MCF 10A (cell line): ENCODE measurements around the gene RIOK3. TPM values are rescaled to one million over a fixed set of nuclear protein-coding genes. Genes with fewer than 3 reads are reported as not detected.

Experiments
- BruUV-seq: library from RNA; stranded (reverse); fragments of 400-500 nt; replicated peaks from 2 replicates; lab custom pipeline; 2021; lab: Mats Ljungman, UMichigan
- CTCF ChIA-PET: fragments of 300-600 bp; sonication (Branson Sonifier 250); formaldehyde crosslinking; extraction: SDS; loops from one replicate; lab custom pipeline; 2021; ENCODE audit warnings: antibody characterized with exemption, inconsistent platforms; lab: Yijun Ruan, JAX
- POLR2A ChIA-PET: fragments of 300-600, 350-650 bp; sonication (Branson Sonifier 250); formaldehyde crosslinking; extraction: SDS; loops from one replicate; lab custom pipeline; 2020; ENCODE audit warnings: antibody characterized with exemption, inconsistent platforms; lab: Yijun Ruan, JAX
- DNase-seq: peaks from one replicate; pipeline ENCODE4 v3.0.0-alpha.2; 2018; ENCODE audit not compliant: unreplicated experiment
- H3K27ac Mint-ChIP-seq: one replicate; pipeline ENCODE4 v1.8.0; 2022; ENCODE audit warnings: mild to moderate bottlenecking, low read depth, mixed read lengths; ENCODE audit not compliant: unreplicated experiment
- H3K27me3 Mint-ChIP-seq: one replicate; pipeline ENCODE4 v1.8.0; 2022; ENCODE audit warnings: mixed read lengths; ENCODE audit not compliant: insufficient read depth, unreplicated experiment
- H3K36me3 Mint-ChIP-seq: one replicate; pipeline ENCODE4 v1.8.0; 2022; ENCODE audit warnings: mild to moderate bottlenecking, moderate library complexity, mixed read lengths; ENCODE audit not compliant: insufficient read depth, unreplicated experiment
- H3K4me1 Mint-ChIP-seq: one replicate; pipeline ENCODE4 v1.8.0; 2022; ENCODE audit warnings: mixed read lengths; ENCODE audit not compliant: insufficient read depth, unreplicated experiment
- H3K4me3 Mint-ChIP-seq: one replicate; pipeline ENCODE4 v1.8.0; 2022; ENCODE audit warnings: mild to moderate bottlenecking, moderate library complexity, mixed read lengths; ENCODE audit not compliant: unreplicated experiment
- H3K9me3 Mint-ChIP-seq: one replicate; pipeline ENCODE4 v1.8.0; 2022; ENCODE audit warnings: mixed read lengths; ENCODE audit not compliant: unreplicated experiment
- CTCF ChIP-seq: fragments of 200-600 bp; IDR thresholded peaks from one replicate; pipeline ENCODE4 v1.8.0; 2022; ENCODE audit warnings: antibody characterized with exemption, mild to moderate bottlenecking; ENCODE audit not compliant: unreplicated experiment
- intact Hi-C: fragments of 100-400 bp; cut with micrococcal nuclease; formaldehyde crosslinking; loops from 2 replicates; pipeline ENCODE4 v1.14.1; 2022
- total RNA-seq: library from RNA; stranded (reverse); gene quantifications from 2 replicates; pipeline ENCODE4 v1.2.3, GENCODE V29; 2022

The RIOK3 gene
- total RNA-seq, 1 experiment from 2014 or later = 97.1 TPM

DNA sequence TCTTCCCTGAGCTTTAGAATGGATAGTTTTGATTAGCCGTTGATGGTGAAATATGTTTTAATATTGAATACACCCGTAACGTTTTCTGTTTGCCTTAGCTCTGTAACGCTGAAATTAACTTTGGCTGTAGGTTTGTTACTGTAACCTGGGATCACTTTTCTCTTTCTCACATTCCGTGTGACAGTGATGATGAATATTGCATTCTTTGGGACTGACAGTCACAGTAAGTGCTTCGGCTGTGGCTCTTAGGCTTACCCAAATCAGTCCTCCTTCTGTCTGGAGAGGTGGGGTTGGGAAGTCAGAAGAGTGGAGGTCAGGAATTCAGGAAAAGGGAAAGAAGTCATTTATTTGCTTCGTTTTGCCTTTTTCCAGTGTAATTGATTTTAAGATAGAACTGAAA lies 68.2 kb downstream of the RIOK3 start:
- peaks cover 6% of the 10 kb centered on the region for H3K4me1 Mint-ChIP-seq
- intact Hi-C loops = no loop called here
- no peaks in the 10 kb centered on the region for H3K9me3 Mint-ChIP-seq
- H3K4me3 Mint-ChIP-seq = no peak overlapping the region
- no TSS peak for BruUV-seq
- peaks cover 92% of the 10 kb centered on the region for H3K36me3 Mint-ChIP-seq
- H3K27ac Mint-ChIP-seq = no peak overlapping the region
- TF ChIP-seq CTCF = no peak
- CTCF ChIA-PET = interaction anchor here (1.1 kb wide), 1 partner anchor 17 kb away, joined by 3 read pairs; no protein-coding TSS in a partner anchor
- DNase-seq = no peak
- H3K27me3 Mint-ChIP-seq = no peaks in the 10 kb centered on the region
- POLR2A ChIA-PET = interaction anchor here (0.5 to 0.7 kb wide), 2 partner anchors 21 to 81 kb away, joined by 3 read pairs; no protein-coding TSS in a partner anchor

DNA sequence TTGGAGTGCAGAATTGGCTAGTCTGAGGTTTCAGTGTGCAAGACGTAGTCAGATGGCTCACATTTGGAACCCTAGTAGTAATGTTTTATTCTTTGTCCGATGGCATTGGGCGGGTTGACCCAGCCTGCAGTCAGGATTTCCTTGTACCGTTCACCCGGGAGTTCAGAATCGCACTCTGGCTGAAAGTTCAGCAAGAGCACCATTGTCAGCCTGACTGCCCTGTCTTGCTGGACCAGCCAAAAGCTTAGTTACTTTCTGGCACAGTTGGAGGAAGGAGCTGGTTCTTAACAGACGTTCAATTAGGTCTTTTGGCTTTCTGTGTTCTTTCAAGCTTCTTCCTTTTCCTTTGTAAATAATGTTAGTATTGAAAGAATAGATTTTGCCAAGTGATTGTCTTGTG lies 68.8 kb downstream of the RIOK3 start:
- peaks cover 92% of the 10 kb centered on the region for H3K36me3 Mint-ChIP-seq
- H3K4me1 Mint-ChIP-seq = peaks cover 6% of the 10 kb centered on the region
- no peak overlapping the region for H3K27ac Mint-ChIP-seq
- BruUV-seq = no TSS peak
- no peak overlapping the region for H3K4me3 Mint-ChIP-seq
- ChIA-PET POLR2A (no interaction called here), CTCF (interaction anchor here (0.6 to 1.9 kb wide), 2 partner anchors 13 to 17 kb away, joined by 3 to 5 read pairs; no protein-coding TSS in a partner anchor)
- intact Hi-C loops = no loop called here
- no peak for TF ChIP-seq CTCF
- no peaks in the 10 kb centered on the region for H3K27me3 Mint-ChIP-seq
- no peaks in the 10 kb centered on the region for H3K9me3 Mint-ChIP-seq
- DNase-seq = no peak

GRCh38 chr18:23523429-23524212 lies 70.5 kb downstream of the RIOK3 start:
- Mint-ChIP-seq H3K4me3 (no peak overlapping the region), H3K27ac (peak overlapping the region; percentile 76), H3K9me3 (no peaks in the 10 kb centered on the region), H3K36me3 (peaks cover 92% of the 10 kb centered on the region), H3K4me1 (peaks cover 6% of the 10 kb centered on the region), H3K27me3 (no peaks in the 10 kb centered on the region)
- ChIA-PET CTCF (interaction anchor here (0.6 to 1.9 kb wide), 6 partner anchors 7 to 1671 kb away, joined by 3 to 5 read pairs (median 4); no protein-coding TSS in a partner anchor), POLR2A (interaction anchor here (0.6 to 0.7 kb wide), 2 partner anchors 9 to 245 kb away, joined by 3 read pairs; no protein-coding TSS in a partner anchor)
- TF ChIP-seq CTCF = no peak
- peak; percentile 56 for DNase-seq
- intact Hi-C loops = no loop called here
- no TSS peak for BruUV-seq

DNA sequence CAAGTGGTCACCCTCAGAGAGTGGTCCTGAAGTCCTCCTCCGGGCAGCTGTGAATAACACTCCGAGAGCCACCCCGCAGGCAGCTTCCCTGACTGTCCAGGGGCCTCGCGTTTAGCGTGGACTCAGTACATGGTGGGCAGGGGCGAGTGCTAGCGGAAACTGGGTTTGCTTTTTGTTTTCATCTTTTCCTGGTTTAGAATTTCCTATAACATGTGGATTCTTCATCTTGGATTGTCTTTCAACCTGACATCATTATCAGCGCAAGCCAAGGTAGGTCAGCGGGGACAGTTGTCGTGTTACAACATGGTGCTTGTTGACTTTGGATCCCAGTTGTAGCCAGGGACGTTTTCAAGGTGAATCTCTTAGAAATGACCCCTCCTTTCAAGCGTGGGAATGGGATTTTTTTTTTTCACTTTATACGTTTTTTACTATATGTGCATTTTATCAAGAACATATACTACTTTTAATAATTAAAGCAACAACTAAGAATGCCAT lies 71.2 kb downstream of the RIOK3 start:
- peak overlapping the region; percentile 76 for H3K27ac Mint-ChIP-seq
- TF ChIP-seq CTCF = no peak
- intact Hi-C loops = no loop called here
- H3K4me3 Mint-ChIP-seq = no peak overlapping the region
- CTCF ChIA-PET = interaction anchor here (0.8 to 1.6 kb wide), 3 partner anchors 8 to 23 kb away, joined by 3 to 4 read pairs (median 4); no protein-coding TSS in a partner anchor
- POLR2A ChIA-PET = no interaction called here
- H3K4me1 Mint-ChIP-seq = peaks cover 10% of the 10 kb centered on the region
- peaks cover 92% of the 10 kb centered on the region for H3K36me3 Mint-ChIP-seq
- no peaks in the 10 kb centered on the region for H3K27me3 Mint-ChIP-seq
- H3K9me3 Mint-ChIP-seq = no peaks in the 10 kb centered on the region
- no TSS peak for BruUV-seq
- DNase-seq = no peak
